HG03432 (cell line): ENCODE results near the gene WFDC8.

Experiments used
- ATAC-seq: cut with Tn5 transposase; IDR thresholded peaks from one replicate; pipeline ENCODE4 v1.9.1; 2021; ENCODE audit warnings: mild to moderate bottlenecking, moderate library complexity; ENCODE audit not compliant: unreplicated experiment

WFDC8 gene

DNA sequence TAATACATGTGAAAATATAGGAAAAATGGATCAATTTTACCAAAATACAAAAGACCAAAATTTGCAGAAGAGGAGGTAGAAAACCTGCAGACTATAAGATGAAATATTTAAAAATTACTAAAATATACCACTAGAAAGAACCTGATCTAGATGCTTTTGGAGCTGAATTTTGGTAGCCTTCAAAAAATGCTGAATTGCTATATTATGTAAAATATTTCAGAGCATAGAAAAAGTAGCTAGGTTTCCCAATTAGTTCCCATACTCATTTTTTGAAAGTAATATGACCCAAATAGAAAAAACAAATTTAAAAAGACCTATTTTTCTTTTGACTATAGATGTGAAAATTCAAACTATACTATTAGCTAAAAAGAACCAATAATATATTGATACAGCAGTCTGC is 28.3 kb downstream of the WFDC8 start:
- ATAC-seq: no peak

DNA sequence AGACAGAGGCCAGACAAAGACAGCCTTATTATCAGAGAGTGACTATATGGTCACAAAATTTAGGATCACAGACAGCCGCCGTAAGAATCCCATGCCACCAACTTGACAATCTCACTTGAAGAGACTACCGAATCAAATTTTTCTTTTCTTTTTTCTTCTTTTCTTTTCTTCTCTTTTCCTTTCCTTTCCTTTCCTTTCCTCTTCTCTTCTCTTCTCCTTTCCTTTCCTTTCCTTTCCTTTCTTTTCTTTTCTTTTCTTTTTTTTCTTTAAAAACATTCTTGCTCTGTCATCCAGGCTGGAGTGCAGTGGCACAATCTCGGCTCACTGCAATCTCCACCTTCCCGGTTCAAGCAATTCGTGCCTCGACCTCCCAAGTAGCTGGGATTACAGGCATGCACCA is 30.7 kb downstream of the WFDC8 start:
- ATAC-seq: no peak

DNA sequence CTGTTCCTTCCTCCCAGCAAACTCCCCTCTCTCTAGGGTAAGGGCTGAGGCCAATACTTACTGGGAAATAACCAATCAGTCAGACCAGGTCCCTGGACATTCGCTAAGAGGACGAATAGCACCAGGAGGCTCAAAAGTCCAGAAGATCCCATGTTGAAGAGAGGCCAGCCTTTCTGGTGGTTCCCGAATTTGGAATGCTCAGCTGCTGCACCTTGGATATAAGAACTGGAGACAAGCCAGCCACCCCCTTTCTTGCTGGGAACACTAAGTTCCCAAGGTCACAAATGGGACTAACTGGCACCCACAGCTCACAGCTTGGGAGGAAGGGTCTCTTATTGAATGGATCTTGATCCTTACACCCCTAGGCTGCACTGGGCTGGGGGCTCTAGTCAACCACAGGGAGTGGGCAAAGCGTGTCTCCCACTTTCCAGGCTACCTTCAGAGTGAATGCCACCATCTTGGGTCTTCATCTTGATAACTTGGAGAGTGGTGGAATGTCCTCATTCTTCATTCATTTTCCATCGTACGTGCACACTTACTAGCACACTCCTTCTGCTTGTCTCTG is 31.8 kb downstream of the WFDC8 start, which contains the start of gene EPPIN:
Gene EPPIN, minus strand, starts transcription at position 196 of the 565 bp plus-strand sequence. Its CDS starts 44 bp downstream, at position 152.
- no peak for ATAC-seq

DNA sequence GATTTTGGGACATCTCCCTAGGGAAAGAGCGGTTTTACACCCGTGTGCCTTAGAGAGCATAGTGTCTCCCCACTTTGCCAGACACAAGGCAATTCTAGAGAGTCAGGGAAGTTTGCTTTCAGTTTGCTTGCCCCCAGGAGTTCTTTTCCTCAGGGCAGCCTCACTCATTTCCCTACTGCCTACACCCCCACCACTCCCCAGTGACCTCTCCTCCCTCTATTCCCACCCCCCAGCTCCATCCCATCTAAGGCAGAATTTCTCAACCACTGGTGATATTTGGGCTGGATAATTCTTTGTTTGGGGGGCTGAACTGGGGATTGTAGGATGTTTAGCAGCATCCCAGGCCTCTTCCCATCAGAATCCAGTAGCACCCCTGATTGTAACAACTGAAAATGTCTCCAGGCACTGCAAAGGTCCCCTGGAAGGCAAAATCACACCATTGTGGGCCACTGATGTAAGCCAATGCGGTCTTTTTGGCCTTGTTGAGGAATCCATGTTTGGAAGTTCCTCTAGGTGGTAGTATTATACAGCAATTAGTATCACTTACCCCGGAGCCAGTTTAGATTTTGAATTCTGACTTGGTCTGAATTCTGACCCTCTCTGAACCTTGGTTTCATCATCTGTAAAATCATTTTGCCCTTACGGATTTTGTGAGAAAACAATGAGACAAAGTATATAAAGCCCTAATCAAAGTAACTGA is 33.2 kb downstream of the WFDC8 start:
- no peak for ATAC-seq

DNA sequence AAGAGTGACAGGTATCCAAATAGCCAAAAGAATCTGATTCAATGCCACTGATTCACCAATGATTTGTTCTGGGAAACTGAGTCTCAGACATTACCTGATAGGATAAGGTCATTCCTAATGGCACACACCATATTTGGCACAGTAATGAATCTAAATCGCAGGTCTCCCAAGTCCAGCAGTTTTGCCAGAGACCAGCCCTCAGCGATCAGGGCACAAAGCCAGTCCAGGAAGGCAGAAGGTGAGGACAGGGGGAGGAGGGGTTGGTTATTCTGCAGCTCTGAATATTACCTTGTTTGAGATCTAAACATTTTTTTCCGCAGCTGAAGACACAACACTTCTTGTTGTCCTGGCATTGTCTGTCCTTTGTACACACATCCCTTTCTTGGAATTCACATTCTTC is 33.7 kb downstream of the WFDC8 start:
- ATAC-seq: no peak

DNA sequence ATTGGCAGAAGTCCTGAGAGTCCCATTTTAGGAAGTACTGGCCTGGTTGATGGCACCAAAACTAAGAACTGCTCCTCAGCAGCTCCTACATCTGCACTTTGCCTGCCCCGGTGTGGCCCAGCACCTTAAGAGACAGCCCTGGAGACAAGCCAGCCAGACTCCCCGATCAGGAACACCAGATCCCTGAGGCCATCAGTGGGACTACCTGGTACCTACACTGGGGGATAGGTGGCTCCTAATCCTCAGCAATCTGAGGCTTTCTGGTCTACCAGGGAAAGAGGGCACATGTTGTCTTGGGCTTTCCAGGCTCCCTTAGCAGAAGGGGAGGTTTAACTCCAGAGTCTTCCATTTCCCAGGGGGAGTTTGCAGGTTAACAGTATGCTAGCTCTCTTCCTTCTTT is 39.7 kb downstream of the WFDC8 start, which contains the start of gene WFDC6:
Gene WFDC6, minus strand, starts transcription at position 101 of the 400 bp plus-strand sequence. Its CDS starts 75 bp downstream, at position 26.
- ATAC-seq: no peak

DNA sequence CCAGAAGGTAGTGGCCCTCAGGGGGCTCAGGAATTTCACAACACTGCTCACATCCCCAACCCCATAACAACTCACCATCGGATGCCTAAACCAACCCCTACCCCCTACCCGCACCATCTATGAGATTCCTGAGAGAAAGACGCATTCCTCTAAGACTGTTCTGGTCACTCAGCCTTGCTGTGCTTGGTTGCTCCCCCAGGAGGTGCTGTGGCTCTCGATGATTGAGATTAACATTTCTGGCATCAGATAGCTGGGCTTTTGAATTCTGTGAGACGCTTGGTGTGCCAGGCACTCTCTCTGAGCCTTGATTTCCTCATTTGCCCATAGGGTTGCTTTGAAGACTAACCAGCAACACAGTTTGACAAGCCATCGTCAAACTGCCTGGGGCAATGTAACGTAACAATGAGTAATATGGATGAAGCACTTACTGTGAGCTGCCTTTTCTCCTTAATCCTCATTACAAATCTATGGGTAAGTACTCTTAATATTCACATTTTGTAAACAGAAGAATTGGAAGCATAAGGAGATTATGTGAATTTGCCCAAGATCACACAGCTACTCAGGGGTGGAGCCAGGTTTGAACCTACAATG is 40.8 kb downstream of the WFDC8 start:
- no peak for ATAC-seq

DNA sequence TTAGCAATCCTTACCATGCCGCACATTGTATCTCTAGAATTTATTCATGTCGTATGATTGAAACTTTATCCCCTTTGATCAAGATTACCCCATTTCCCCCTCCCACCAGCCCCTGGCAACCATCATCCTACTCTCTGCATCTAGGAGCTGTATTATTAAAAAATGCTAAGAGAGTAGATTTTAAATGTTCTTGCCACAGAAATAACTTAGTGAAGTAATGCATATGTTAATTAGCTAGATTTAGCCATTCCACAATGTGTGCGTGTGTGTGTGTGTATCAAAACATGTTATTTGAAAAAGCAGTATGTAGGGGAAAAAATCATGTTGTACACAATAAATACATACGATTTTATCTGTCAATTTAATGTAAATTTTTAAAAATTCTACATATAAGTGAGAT is 51.8 kb downstream of the WFDC8 start:
- no peak for ATAC-seq

DNA sequence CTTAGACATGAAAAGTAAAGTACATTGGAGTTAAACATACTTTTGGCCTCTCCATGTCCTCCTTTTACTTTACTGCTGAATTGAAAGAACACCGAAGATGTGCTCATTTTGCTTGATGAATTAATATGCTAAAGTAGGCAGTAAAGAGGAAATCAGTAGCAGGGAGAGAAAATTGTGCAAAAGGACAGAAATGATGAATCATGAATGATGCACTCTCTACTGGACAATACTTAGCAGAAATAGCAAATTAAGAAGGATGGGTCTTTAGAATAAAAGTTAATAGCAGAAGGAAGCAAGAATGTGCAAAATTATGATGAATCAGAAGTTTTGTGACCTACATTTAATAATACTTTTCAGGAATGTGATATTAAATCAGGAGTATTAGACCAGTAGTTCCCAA is 55.3 kb downstream of the WFDC8 start:
- no peak for ATAC-seq

DNA sequence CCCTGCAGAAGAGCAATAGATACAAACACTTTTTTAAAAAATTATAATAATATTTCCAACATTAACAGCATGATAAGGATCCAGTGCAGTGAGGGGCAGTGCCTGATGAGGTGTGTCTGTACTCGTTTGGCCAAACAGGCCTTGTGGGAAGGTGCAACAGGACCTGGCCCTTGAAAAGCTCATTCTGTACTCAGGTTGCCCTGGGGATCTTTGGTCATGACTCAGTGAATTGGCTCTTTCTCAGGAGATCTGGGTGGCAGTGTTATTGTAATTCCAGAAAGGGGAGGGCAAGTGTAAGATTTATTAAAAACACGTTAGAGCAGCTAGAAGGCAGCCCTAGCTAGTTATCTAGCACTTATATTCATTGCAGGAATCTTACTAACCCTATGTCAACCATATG is 60.8 kb downstream of the WFDC8 start:
- ATAC-seq: no peak

DNA sequence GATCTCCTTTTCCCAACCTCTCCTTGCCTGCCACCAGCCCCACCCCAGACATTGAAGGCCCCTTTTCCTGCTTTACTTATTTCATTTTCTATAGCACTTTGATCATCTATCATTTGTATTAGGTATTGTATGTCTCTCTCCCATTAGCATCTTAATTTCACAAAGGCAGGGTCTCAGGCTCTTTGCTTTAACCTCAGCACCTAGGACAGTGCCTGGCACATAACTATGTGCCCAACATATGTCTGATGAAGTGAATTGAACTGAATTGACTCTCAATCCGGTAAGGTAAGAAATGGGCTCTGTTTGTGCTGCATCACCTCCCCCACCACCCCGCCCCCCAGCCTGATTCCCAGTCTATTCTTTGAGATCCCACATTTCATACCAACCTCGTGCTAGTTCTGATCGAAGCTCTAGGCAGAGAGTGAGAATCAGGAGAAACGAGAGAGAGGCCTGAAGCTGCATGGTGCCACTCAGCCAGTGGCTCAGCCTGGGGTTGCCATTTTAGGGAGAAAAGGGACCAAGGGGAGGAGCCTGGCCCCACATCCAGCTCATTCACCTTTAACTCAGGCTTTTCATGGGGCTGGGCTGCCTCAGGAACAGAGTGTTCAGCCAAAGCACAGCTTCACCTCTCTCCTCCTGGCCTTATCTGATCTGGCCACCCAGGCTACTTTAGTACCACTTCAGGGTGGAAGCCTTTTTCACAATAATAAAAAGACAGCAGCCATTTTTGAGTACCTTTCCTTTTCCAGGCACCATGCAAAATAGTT is 63.8 kb downstream of the WFDC8 start, which contains the start of gene SPINT3:
Gene SPINT3, minus strand, starts transcription at position 476 of the 767 bp plus-strand sequence. Its CDS starts 14 bp downstream, at position 462.
- ATAC-seq: no peak

DNA sequence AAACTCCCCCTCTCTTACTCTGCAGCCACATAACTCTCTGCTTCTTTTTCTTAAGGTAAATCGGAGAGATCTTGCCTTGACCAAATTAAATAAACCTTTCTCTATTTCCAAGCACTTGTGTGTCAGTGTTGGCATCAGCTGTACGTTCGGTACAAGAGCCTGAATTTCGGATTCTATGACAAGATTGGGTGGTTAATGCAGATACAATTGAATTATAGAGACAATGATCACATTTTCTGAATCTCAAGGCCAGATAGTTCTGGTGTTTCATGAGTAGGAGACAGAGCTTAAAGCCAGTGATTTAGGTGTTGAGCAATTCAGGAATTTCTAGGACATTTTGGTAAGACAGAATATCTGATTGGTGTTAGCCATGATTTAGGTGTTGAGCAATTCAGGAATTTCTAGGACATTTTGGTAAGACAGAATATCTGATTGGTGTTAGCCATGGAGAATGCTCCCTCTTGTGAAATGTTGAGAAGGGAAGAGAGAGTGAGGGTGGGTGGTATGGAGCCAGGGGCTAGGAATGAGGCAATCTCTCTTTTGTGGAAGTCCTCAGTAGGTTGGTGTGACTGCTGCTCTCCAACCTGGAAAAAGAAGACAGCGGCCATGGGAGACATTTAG is 68.7 kb downstream of the WFDC8 start:
- no peak for ATAC-seq

DNA sequence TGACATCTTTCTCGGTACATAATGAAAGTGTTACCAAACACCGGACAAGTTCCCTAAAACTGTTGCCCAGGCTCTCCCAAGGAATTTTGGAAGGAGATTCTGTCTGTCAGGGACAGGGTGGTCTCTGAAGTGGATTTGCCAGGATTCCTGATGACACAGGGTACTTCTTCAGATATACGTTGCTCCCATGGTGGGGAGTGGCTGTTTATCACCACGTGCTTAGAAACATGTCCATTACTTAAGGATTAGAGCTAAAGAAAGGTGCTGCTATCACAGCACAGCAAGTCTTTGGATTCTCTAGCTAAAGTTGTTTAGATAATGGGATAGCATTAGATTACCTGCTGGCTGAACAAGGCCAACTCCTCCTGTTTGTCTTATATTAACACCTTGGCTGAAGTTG is 70.0 kb downstream of the WFDC8 start:
- ATAC-seq: no peak

DNA sequence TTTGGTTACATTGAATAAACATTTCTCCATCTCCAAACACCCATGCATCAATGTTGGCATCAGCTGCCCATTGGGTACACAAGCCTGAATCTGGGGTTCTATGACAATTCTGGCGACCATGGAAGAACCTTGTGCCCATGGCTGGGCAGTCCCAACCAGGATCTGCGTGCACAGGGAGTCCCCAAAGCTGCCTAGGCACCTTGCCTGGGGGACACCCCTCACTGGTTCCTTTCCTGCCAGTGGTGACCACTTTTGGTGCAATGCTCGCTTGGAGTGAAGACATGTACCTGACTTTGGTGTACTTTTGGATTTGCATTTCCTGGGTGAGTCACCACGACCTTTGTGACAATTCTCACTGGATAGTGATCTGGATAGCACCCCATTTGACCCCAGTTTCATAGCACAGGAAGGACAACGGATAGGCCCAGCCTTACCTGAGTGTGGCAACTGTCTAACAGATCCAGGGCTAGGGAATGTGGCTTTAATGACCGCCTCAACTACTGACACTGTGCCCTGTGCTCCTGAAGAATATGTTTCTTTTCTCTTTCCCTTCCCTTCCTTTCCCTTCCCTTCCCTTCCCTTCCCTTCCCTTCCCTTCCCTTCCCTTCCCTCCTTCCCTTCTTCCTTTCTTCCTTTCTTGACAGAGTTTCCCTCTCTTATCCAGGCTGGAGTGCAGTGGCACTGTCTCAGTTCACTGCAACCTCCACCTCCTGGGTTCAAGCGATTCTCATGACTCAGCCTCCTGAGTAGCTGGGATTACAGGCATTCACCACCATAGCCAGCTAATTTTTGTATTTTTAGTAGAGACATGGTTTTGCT is 70.8 kb downstream of the WFDC8 start:
- no peak for ATAC-seq

DNA sequence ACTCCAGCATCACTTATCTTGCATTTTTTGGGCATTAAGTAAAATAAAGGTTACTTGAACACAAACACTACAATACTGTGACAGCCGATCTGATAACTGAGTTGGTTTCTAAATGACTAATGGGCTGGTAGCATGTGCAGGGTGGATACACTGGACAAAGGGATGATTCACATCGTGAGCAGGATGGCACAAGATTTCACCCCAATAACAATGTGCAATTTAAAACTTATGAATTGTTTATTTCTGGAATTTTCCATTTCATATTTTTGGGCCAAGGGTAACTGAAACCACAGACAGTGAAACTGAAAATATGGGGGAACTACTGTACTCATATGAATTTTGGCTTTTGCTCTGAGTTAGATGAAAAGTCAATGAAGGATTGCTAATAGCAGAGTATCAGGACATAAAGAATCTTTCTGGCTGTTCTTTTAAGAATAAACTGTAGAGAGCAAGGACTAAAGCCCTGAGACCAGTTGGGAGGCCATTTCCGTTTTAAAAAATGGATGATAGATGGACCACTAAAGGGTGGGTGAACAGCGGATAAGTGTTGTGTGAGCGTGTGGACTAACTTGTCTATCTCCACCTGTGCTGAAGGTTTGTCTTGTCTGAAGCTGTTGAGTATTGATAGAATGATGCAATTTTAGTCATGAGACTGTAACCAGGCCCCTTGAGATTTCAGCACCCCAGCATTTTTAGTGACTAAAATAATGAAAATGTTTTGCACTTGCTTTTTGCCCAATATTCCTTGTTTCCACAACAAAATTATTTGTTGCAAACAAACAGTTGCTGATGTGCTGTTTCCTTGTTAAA is 71.9 kb downstream of the WFDC8 start:
- ATAC-seq: peak; percentile 57

DNA sequence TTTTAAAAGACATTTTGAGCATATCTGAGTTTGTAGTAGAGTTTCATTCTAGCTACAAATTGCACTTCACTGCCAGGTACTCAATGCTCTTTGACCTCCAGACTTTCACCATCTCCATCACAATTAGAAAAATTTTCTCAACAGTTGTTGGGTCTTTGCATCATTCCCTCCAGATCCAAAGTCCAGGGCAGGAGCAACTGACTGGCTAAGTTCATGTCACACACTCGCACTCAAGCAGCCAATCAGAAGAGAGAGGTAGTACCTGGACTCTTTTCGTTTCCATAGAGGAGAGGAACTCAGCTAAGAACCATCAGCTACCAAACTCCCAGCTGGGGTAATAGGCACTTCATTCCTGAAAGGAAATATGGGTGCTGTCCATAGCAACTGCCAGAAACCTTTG is 72.7 kb downstream of the WFDC8 start:
- ATAC-seq: no peak

DNA sequence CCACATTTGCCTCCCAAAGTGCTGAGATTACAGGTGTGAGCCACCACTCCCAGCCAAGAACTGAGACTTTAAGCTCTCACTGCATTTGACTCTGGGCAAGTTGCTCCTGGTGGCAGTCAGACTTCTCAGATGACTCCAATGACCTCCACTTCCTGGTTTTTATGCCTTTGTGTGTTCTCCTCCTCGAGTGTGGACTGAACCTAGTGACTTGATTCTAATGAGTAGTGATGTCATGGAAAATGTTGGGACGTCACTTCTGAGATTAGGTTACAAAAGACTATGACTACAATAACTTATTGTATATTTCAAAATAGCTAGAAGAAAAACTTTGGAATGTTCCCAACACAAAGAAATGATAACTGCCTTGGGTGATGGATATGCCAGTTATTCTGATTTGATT is 75.7 kb downstream of the WFDC8 start:
- ATAC-seq: no peak

DNA sequence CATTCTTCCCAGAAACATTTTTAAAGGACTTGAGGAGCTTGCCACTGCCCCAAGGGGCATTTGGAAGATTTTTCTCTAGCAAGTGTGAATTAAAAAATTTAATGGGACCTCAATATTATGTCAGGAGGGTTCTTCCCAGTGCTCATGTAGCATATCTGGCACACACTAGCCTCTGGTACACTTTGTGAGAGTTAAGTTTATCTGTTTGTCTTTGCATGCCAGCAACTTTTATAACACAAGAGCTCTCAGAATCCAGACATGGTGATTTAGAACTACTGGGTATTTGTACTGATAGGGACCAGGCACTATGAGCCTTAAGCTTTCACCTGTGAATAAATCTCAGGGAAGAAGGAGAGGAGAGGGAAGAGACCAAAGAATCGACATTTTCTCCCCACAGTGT is 76.5 kb downstream of the WFDC8 start:
- no peak for ATAC-seq
